HT-29 (cell line): ENCODE results near the gene KRTAP4-6. TPM values are rescaled to one million over a fixed set of nuclear protein-coding genes. Genes with fewer than 3 reads are reported as not detected.
"Not testable (repeated sequence)": the region's sequence is repeated elsewhere in the genome, so short reads cannot be mapped to it uniquely, and the experiment has no call there.

Experiments
- DNase-seq: peaks from one replicate; pipeline ENCODE4 v3.0.0-alpha.2; 2015; ENCODE audit warnings: low spot score
- total RNA-seq: library from RNA; depleted of rRNA; stranded (reverse); fragments of >200 nt; shearing (Covaris generic); gene quantifications from 2 replicates; pipeline ENCODE4 v1.2.3, GENCODE V29; 2014; rRNA removed

Gene KRTAP4-6
- total RNA-seq = not detected in 2 replicates

DNA sequence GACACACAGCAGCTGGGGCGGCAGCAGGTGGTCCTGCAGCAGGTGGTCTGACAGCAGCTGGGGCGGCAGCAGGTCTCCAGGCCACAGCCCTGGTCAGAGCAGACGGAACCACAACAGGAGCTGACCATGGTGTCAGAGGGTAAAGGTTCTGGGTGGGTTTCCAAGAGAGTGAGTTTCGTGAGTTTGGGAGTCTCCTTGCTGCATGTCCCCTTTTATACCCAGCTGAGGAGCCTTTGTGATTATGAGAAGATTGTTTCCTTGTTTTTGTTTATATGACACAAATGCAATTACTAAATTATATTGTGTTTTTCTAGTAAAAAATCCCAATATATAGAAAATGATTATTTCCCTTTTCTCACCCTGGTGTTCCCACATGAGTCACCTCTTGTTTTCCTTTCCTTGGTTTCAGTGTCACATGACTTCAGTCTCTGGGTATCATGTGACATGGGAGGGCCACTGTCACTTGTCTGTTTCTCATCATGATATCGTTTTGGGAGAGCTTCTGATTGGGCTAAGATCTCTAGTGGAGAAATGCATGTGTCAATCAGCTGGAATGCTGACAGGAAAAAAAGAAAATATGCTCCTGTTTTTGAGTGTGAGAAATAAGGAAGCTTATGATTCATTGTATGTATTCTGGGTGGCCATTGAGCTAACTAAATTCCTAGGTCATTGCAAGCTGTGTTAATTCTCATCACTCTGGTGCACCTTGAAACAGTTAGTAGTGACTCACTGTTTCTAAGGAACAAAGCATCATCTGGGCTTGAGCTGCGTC lies at the start of gene KRTAP4-6:
TSS of gene KRTAP4-6 (minus strand) at position 185 of the 772 bp plus-strand sequence. CDS start at position 128, 57 bp downstream.
- no peak for DNase-seq

- DNase-seq = not testable (repeated sequence)
Observed at GRCh38 chr17:41189837-41190318, 49.5 kb upstream of the KRTAP4-6 start, which contains the start of gene KRTAP9-1. Gene KRTAP9-1, plus strand, starts transcription at chr17:41189887. Its CDS starts 0 bp downstream, at chr17:41189887.

GRCh38 chr17:41186872-41187271 lies 46.5 kb upstream of the KRTAP4-6 start:
- DNase-seq = no peak

- no peak for DNase-seq
Observed at GRCh38 chr17:41185001-41185400, 44.7 kb upstream of the KRTAP4-6 start.

DNA sequence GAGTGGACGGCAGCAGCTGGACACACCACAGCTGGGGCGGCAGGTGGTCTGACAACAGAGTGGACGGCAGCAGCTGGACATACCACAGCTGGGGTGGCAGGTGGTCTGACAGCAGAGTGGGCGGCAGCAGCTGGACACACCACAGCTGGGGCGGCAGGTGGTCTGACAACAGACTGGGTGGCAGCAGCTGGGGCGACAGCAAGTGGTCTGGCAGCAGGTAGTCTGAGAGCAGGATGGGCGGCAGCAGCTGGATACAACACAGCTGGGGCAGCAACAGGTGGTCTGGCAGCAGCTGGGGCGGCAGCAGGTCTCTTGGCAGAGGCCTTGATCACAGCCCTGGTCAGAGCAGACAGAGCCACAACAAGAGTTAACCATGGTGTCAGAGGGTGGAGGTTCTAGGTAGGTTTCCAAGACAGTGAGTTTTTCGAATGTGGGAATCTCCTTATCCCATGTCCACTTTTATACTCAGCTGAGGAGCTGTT lies 44.2 kb upstream of the KRTAP4-6 start, which contains the start of gene KRTAP4-1:
TSS of gene KRTAP4-1 (minus strand) at position 432 of the 482 bp plus-strand sequence. CDS start at position 375, 57 bp downstream.
- no peak for DNase-seq

DNA sequence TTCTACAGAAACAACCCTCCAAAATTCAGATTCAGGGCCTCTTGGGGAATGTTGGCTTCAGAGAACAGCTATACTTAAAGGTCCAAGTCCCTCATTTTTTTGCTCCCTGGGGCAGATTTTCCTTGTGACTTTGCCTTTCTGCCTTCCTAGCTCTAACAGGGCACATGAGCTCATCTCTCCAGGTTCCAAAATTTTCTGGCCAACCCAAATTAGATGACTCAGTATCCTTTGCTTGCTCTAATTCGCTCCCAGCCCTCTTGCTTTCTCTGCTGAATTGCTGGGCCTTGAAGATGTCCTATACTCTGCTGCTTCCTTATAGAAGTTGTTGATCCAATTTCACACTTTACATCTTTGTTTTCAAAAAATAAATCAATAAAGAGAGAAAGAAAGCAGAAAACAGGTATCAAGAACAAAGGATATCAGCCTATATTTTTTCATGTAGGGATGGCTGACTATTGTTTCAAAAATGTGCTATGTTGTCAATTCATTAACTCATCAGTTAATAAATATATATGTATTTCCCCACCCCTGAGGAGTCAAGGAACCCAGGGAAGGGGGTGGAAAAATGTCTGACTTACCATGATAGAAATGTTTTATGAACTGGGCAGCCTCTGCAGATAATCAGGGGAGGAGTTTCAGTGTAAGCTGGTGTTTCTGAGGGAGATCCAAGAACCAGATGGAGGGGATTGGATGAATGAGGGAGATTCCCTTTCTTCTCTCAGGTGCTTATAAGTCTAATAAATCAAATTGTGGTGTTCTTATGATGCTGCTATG lies 38.7 kb upstream of the KRTAP4-6 start:
- DNase-seq = no peak

- no peak for DNase-seq
Observed at GRCh38 chr17:41178341-41178740, 38.0 kb upstream of the KRTAP4-6 start.

- DNase-seq = no peak
Observed at GRCh38 chr17:41177727-41178271, 37.5 kb upstream of the KRTAP4-6 start, which contains the start of gene KRTAP4-2. Gene KRTAP4-2, minus strand, starts transcription at chr17:41178221. Its CDS starts 57 bp downstream, at chr17:41178164.

DNA sequence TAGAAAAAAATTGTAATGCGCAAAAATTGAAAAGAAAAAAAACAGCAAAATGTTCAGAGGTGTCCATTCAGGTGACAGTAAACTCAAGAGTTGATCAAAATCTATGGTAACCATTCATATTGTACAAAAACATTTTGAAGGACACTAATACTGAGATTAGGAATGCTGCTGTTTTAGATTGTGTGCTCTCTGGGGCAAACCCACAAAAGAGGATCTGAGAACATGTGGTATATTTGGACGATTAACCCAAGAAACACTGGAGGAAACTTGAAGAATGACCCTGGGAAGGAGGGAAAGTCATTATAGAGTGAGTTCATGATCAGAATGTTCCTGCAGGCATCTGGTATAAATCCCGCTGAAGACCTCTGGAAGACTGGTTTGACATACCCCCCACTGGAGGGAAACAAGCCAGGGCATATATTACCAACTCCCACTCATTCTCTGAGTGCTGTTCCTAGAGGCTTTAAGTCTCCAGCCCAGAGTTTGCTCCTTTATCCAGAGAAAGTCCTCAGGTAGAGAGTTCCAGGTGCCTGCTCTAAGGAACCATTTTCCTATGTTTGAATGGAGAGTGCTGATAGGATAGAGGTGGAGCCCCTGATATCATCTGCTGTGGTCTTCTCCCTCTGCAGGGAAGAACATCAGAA lies 36.5 kb upstream of the KRTAP4-6 start:
- DNase-seq = no peak

DNA sequence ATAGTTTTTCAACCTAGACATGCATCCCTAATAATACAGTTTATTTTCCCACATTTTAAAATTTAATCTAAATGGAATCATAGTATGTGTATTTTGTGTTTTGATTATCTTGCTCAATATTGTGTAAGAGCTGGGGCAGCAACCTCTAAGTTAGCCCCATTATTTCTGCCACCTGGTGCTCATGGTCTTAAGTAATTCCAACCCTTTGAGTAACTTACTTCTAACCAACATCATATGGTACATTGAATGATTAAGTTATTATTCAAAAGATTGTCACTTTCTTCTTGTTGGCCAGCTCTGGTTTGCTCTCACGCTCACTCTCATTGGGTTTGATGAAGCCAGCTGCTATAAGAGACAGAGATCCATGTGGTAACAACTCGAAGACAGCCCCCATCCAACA lies 31.5 kb upstream of the KRTAP4-6 start:
- DNase-seq = no peak

GRCh38 chr17:41168121-41168520 lies 27.8 kb upstream of the KRTAP4-6 start, which contains the start of gene KRTAP4-3:
Gene KRTAP4-3, minus strand, starts transcription at chr17:41168221. Its CDS starts 49 bp downstream, at chr17:41168172.
- no peak for DNase-seq

GRCh38 chr17:41167561-41167960 lies 27.2 kb upstream of the KRTAP4-6 start:
- DNase-seq = no peak

GRCh38 chr17:41163828-41164227 lies 23.5 kb upstream of the KRTAP4-6 start:
- no peak for DNase-seq

GRCh38 chr17:41160648-41161047 lies 20.3 kb upstream of the KRTAP4-6 start, which contains the start of gene KRTAP4-4:
Gene KRTAP4-4, minus strand, starts transcription at chr17:41160748. Its CDS starts 57 bp downstream, at chr17:41160691.
- DNase-seq = no peak

DNA sequence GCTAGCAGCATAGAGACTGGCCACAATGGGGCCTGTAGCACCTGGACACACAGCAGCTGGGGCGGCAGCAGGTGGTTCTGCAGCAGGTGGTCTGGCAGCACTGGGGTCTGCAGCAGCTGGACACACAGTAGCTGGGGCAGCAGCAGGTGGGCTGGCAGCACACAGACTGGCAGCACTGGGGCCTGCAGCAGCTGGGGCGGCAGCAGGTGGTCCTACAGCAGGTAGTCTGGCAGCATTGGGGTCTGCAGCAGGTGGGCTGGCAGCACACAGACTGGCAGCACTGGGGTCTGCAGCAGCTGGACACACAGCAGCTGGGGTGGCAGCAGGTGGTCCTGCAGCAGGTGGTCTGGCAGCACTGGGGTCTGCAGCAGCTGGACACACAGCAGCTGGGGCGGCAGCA lies 19.8 kb upstream of the KRTAP4-6 start:
- not testable (repeated sequence) for DNase-seq

GRCh38 chr17:41153856-41154255 lies 13.5 kb upstream of the KRTAP4-6 start:
- DNase-seq = no peak

DNA sequence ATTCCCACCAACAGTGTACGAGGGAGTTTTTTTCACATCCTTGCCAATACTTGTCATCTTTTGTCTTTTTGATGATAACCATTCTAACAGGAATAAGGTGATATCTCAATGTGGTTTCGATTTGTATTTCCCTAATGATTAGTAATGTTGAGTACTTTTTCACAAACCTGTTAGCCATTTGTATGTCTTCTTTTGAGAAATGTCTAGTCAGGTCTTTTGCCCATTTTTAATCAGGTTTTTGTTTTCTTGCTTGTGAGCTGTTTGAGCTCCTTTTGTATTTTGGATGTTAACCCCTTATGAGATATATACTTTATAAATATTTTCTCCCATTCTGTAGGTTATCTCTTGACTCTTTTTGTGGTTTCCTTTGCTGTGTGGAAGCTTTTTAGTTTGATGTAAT lies 11.2 kb upstream of the KRTAP4-6 start:
- no peak for DNase-seq

DNA sequence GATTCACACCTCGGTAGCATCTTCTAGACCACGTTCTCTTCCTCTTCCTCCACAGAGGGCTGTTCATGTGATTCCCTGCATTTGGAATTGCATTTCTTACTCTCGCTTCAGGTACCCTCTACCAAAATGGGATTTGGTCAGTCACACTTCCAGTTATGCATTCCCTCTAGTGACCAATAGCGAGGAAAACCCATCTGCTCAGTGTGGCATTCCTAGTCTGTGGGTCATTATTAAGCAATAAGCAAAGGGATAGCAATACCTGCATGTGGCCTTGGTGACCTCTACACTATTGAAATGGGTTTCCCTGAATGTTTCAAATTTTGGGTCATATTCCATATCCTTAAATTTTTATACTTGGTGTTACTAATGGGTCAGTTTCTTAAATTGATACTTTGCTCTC lies 9.7 kb upstream of the KRTAP4-6 start:
- no peak for DNase-seq

DNA sequence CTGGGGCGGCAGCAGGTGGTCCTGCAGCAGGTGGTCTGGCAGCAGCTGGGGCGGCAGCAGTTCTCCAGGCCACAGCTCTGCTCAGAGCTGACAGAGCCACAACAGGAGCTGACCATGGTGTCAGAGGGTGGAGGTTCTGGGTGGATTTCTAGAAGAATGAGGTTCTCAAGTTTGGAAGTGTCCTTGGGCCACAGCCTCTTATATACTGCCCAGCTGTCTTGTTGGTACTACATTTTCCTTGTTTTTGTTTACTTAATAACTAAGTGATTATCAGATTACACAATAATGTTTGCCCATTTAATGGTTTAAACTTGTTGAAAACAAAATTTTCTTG lies 9.3 kb upstream of the KRTAP4-6 start, which contains the start of gene KRTAP4-5:
TSS of gene KRTAP4-5 (minus strand) at position 174 of the 334 bp plus-strand sequence. CDS start at position 116, 58 bp downstream.
- DNase-seq = no peak

DNA sequence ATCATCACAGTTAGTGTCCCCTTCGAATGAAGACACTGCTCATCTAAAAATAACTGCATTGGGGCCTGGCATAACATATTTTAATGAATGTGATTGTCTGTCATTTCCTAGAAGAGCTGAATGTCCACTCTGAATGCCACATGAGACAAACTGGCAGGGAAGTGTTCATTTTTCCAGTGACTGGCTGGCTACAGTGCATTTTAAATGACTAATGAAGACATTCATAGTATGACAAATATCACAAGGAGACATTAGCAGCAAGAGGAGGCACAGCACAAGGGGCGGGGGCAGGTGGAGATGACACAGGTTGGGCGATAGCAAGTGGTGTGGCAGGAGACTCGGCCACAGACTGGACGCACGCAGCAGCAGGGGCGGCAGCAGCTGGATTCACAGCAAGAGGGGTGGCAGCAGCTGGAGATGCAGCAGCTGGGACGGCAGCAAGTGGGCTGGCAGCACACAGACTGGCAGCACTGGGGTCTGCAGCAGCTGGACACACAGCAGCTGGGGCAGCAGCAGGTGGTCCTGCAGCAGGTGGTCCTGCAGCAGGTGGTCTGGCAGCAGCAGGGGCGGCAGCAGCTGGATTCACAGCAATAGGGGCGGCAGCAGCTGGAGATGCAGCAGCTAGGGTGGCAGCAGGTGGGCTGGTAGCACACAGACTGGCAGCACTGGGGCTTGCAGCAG lies 8.8 kb upstream of the KRTAP4-6 start:
- DNase-seq = not testable (repeated sequence)
